DOHH2 (cell line): ENCODE measurements around the gene TMEM121B.

Source experiments
- H3F3A ChIP-seq: fragments of 200-600 bp; sonication (generic), shearing (Covaris generic); 2 replicates; pipeline ENCODE4 v1.6.0; 2016; ENCODE audit warnings: antibody characterized with exemption, mild to moderate bottlenecking; ENCODE audit not compliant: control insufficient read depth, insufficient read depth
- H3K27ac ChIP-seq: fragments of 200-600 bp; sonication (generic); 2 replicates; pipeline ENCODE4 v1.5.1; 2014; ENCODE audit warnings: low read depth, mild to moderate bottlenecking, low read length, moderate library complexity
- H3K27me3 ChIP-seq: fragments of 200-600 bp; sonication (generic); 2 replicates; pipeline ENCODE4 v1.6.1; 2014; ENCODE audit warnings: mild to moderate bottlenecking, low read length, mixed read lengths; ENCODE audit not compliant: control insufficient read depth
- H3K36me3 ChIP-seq: fragments of 200-600 bp; sonication (generic); 2 replicates; pipeline ENCODE4 v1.6.1; 2014; ENCODE audit warnings: mild to moderate bottlenecking, low read length, moderate library complexity, mixed read lengths; ENCODE audit not compliant: control insufficient read depth
- H3K4me1 ChIP-seq: fragments of 200-600 bp; sonication (generic); 2 replicates; pipeline ENCODE4 v1.6.1; 2014; ENCODE audit warnings: mild to moderate bottlenecking, low read length, mixed read lengths; ENCODE audit not compliant: control insufficient read depth
- H3K4me2 ChIP-seq: fragments of 200-600 bp; sonication (generic); 2 replicates; pipeline ENCODE4 v1.6.0; 2014; ENCODE audit warnings: mild to moderate bottlenecking, low read length, moderate library complexity
- H3K4me3 ChIP-seq: fragments of 200-600 bp; sonication (generic); 2 replicates; pipeline ENCODE4 v1.5.1; 2014; ENCODE audit warnings: mild to moderate bottlenecking, low read length, mixed read lengths
- H3K79me2 ChIP-seq: fragments of 200-600 bp; sonication (generic); 2 replicates; pipeline ENCODE4 v1.6.1; 2014; ENCODE audit warnings: mild to moderate bottlenecking, low read length, mixed read lengths; ENCODE audit not compliant: control insufficient read depth
- H3K9me2 ChIP-seq: fragments of 200-600 bp; sonication (generic); replicated peaks from 2 replicates; pipeline ENCODE4 v1.6.1; 2014; ENCODE audit warnings: mild to moderate bottlenecking, low read length, mixed read lengths; ENCODE audit not compliant: control insufficient read depth
- H3K9me3 ChIP-seq: fragments of 200-600 bp; sonication (generic); 2 replicates; pipeline ENCODE4 v1.6.1; 2014; ENCODE audit warnings: antibody characterized with exemption, low read length, mixed read lengths; ENCODE audit not compliant: control insufficient read depth, insufficient read depth
- H4K20me1 ChIP-seq: fragments of 200-600 bp; sonication (generic); 2 replicates; pipeline ENCODE4 v1.6.0; 2014; ENCODE audit warnings: low read depth, mild to moderate bottlenecking, antibody characterized with exemption, low read length, moderate library complexity; ENCODE audit not compliant: control insufficient read depth, insufficient read depth
- CTCF ChIP-seq: fragments of 200-600 bp; sonication (generic); IDR thresholded peaks from one replicate; pipeline ENCODE4 v1.5.1; 2014; ENCODE audit warnings: antibody characterized with exemption, mild to moderate bottlenecking, low read depth, low read length; ENCODE audit not compliant: poor library complexity, severe bottlenecking
- EZH2phosphoT487 ChIP-seq: fragments of 200-600 bp; sonication (generic); IDR thresholded peaks from 2 replicates; pipeline ENCODE4 v1.6.1; 2017; ENCODE audit warnings: borderline replicate concordance, mild to moderate bottlenecking, antibody characterized with exemption, low read length, moderate library complexity, mixed read lengths

The TMEM121B gene

GRCh38 chr22:17106161-17106784 is 14.9 kb downstream of the TMEM121B start:
- Histone ChIP-seq H3K4me3 (no peak overlapping the region), H3K79me2 (no peaks in the 10 kb centered on the region), H3K27me3 (no peaks in the 10 kb centered on the region), H3K36me3 (peaks cover 36% of the 10 kb centered on the region), H3K9me3 (no peaks in the 10 kb centered on the region), H4K20me1 (no peaks in the 10 kb centered on the region), H3K9me2 (no peaks in the 10 kb centered on the region), H3F3A (no peaks in the 10 kb centered on the region), H3K4me2 (no peak overlapping the region), H3K27ac (no peak overlapping the region), H3K4me1 (peaks cover 11% of the 10 kb centered on the region)
- TF ChIP-seq CTCF: no peak

DNA sequence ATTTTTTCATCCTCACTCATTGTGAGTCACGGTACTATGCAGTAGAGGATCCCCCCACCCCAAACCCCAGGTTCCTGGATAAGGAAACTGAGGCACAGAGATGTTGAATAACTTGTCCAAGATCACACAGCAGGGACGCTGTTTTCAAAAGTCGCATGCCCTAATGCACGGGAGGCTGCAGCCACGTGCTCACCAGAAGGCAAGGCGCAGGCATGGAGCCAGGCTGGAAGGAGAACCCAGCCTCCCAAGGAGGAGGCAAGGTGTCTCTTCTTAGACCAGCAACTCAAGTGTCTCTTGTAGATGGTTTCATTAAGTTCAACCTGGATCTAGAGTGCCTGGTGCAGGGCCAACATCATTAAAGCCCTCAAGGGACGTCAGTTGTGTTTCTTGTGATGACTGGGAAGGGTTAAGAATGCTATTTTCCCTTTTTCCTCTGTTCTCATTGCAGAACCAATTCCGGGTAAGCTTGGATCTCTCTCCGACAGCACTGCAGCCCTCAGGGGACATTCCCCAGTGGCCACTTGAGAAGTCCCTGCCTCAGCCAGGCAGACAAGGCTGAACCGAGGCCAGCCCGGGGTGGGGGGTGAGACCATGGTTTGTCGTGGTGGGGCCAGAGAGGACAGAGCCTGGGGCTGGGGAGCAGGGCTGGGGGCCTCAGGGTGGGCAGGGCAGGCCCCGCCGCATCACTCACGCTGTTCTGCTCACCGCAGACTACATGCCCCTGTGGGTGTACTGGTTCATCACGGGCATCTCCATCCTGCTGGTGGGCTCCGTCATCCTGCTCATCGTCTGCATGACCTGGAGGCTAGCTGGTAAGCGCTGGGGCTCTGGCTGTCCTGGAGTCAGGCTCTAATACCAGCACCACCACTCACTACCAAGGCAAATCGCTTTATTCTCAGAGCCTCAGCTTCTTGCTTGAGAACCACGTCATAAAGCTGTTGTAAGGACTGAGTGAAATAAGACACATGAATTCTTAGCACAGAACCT is 15.7 kb downstream of the TMEM121B start:
- no peak for TF ChIP-seq CTCF
- no peak for TF ChIP-seq EZH2phosphoT487
- Histone ChIP-seq H3K9me3 (no peaks in the 10 kb centered on the region), H3K36me3 (peaks cover 44% of the 10 kb centered on the region), H3K27ac (no peak overlapping the region), H3K4me2 (no peak overlapping the region), H3K27me3 (no peaks in the 10 kb centered on the region), H3K4me3 (no peak overlapping the region), H3F3A (no peaks in the 10 kb centered on the region), H3K4me1 (peaks cover 11% of the 10 kb centered on the region), H4K20me1 (no peaks in the 10 kb centered on the region), H3K9me2 (no peaks in the 10 kb centered on the region), H3K79me2 (no peaks in the 10 kb centered on the region)

DNA sequence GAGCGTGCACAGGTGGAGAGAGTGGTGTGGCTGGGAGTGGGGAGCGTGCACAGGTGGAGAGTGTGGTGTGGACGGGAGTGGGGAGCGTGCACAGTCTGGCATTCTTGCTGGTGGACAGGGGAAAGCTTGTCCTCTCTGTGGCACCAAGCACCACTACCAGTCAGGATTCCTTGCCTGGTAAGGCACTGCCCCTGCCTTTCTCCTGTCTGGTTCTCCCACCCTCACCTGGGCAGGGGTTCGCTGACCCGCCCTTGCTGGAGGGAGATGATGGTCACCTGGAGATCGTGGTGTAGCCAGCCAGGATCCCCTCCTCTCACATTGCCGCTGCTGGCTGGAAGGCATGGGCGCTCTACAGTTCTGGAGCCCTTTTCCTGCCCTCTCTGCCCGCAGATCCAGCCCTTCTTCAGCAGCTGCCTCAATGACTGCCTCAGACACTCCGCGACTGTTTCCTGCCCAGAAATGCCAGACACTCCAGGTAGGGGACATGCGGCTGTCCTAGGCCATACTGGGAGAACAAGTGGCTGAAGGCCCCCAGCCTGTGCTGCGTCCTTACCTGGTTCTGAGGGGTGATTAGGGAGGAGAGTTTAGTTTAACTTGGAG is 16.7 kb downstream of the TMEM121B start:
- Histone ChIP-seq H4K20me1 (no peaks in the 10 kb centered on the region), H3K4me2 (no peak overlapping the region), H3K9me3 (no peaks in the 10 kb centered on the region), H3K4me3 (no peak overlapping the region), H3K36me3 (peaks cover 51% of the 10 kb centered on the region), H3K27ac (no peak overlapping the region), H3K4me1 (peaks cover 11% of the 10 kb centered on the region), H3F3A (no peaks in the 10 kb centered on the region), H3K79me2 (no peaks in the 10 kb centered on the region), H3K27me3 (no peaks in the 10 kb centered on the region), H3K9me2 (no peaks in the 10 kb centered on the region)
- TF ChIP-seq EZH2phosphoT487 (no peak), CTCF (no peak)
